K562 (cell line): Measurements from ENCODE around the gene RASEF. TPM values are rescaled to one million over a fixed set of nuclear protein-coding genes. Genes with fewer than 3 reads are reported as not detected.

Experiments
- ATAC-seq: fragments of 200-7000 bp; cut with Tn5 transposase; 3 replicates; pipeline ENCODE4 v1.9.1; 2020; ENCODE audit warnings: moderate library complexity
- BruUV-seq: library from RNA; stranded (reverse); fragments of 400-500 nt; replicated peaks from 2 replicates; lab custom pipeline; 2021; lab: Mats Ljungman, UMichigan
- CTCF ChIA-PET: fragments of 300-600 bp; formaldehyde crosslinking; extraction: SDS; loops from one replicate; lab custom pipeline; 2021; ENCODE audit warnings: low intra/inter-chr PET ratio; lab: Yijun Ruan, JAX
- POLR2A ChIA-PET: fragments of 300-600, 350-650 bp; sonication (Branson Sonifier 250); formaldehyde crosslinking; extraction: SDS; loops from one replicate; lab custom pipeline; 2021; ENCODE audit warnings: antibody characterized with exemption, inconsistent platforms; lab: Yijun Ruan, JAX
- DNase-seq, 4 experiments: peaks; one replicate each; pipeline versions ENCODE4 v3.0.0 to v3.0.0-alpha.2; 2011 to 2018; ENCODE audit warnings: low spot score in 3 of 4, mixed read lengths in 3 of 4; ENCODE audit errors: extremely low read depth in 1 of 4
- FAIRE-seq: peaks from 2 replicates; lab custom pipeline; 2011; peaks lifted over from hg19 to GRCh38; lab: Jason Lieb, UNC
- H2AFZ ChIP-seq: 2 replicates; pipeline ENCODE4 v1.6.0; 2011; ENCODE audit warnings: low read depth, low read length, control low read depth, inconsistent platforms
- H3K27ac ChIP-seq: fragments of 200-600 bp; 3 replicates; pipeline ENCODE4 v1.8.0; 2011; ENCODE audit warnings: low read depth, mild to moderate bottlenecking, control low read depth, inconsistent platforms, low read length, moderate library complexity, mixed read lengths; ENCODE audit errors: extremely low read depth
- H3K27me3 ChIP-seq, 2 experiments: fragments of 300-600 bp in 1 of 2; 2 replicates in 1 of 2; 3 replicates in 1 of 2; pipeline versions ENCODE4 v1.6.0 to v1.8.0; 2011; ENCODE audit warnings: inconsistent platforms in 2 of 2, low read length in 2 of 2, mild to moderate bottlenecking in 1 of 2, mixed read lengths in 1 of 2, moderate library complexity in 1 of 2; ENCODE audit not compliant: control insufficient read depth in 2 of 2, insufficient read depth in 2 of 2
- H3K36me3 ChIP-seq: fragments of 300-600 bp; 3 replicates; pipeline ENCODE4 v1.8.0; 2011; ENCODE audit warnings: mild to moderate bottlenecking, low read length, inconsistent platforms; ENCODE audit not compliant: control insufficient read depth, insufficient read depth
- H3K4me1 ChIP-seq, 2 experiments: fragments of 200-600 bp in 1 of 2; replicated peaks in 1 of 2; 2 replicates in 1 of 2; 3 replicates in 1 of 2; pipeline versions ENCODE4 v1.5.1 to v1.8.0; 2011; ENCODE audit warnings: inconsistent platforms in 2 of 2, low read length in 2 of 2, mild to moderate bottlenecking in 1 of 2, mixed read lengths in 1 of 2, moderate library complexity in 1 of 2; ENCODE audit not compliant: control insufficient read depth in 2 of 2, insufficient read depth in 2 of 2
- H3K4me2 ChIP-seq: 2 replicates; pipeline ENCODE4 v1.6.1; 2011; ENCODE audit warnings: low read length, control low read depth, inconsistent platforms, mixed read lengths; ENCODE audit not compliant: insufficient read depth
- H3K4me3 ChIP-seq: fragments of 200-600 bp; sonication (generic), shearing (Covaris generic); 2 replicates; pipeline ENCODE4 v1.5.1; 2016; ENCODE audit warnings: control low read depth, inconsistent platforms
- H3K79me2 ChIP-seq: fragments of 200-600 bp; 3 replicates; pipeline ENCODE4 v1.8.0; 2011; ENCODE audit warnings: low read length, inconsistent platforms; ENCODE audit not compliant: control insufficient read depth, insufficient read depth
- H3K9ac ChIP-seq, 2 experiments: 2 replicates each; pipeline versions ENCODE4 v1.6.0 to v1.6.1; 2011; ENCODE audit warnings: low read depth in 2 of 2, low read length in 2 of 2, control low read depth in 1 of 2, inconsistent platforms in 1 of 2, mild to moderate bottlenecking in 1 of 2, mixed read lengths in 1 of 2; ENCODE audit not compliant: insufficient read depth in 1 of 2
- H3K9me1 ChIP-seq: one replicate; pipeline ENCODE4 v1.6.0; 2011; ENCODE audit warnings: inconsistent platforms, mild to moderate bottlenecking, low read length, moderate library complexity; ENCODE audit not compliant: control insufficient read depth, insufficient read depth
- H3K9me3 ChIP-seq: replicated peaks from 2 replicates; pipeline ENCODE4 v1.5.1; 2011; ENCODE audit warnings: low read depth, low read length, inconsistent platforms; ENCODE audit not compliant: control insufficient read depth, insufficient read depth
- H4K20me1 ChIP-seq: replicated peaks from 2 replicates; pipeline ENCODE4 v1.6.1; 2011; ENCODE audit warnings: low read length, inconsistent platforms, mixed read lengths; ENCODE audit not compliant: control insufficient read depth, insufficient read depth
- DNMT1 ChIP-seq: fragments of 450-650 bp; IDR thresholded peaks from 2 replicates; pipeline ENCODE4 v1.6.1; 2016; ENCODE audit warnings: antibody characterized with exemption, mild to moderate bottlenecking
- E2F3 ChIP-seq: fragments of 250-450 bp; sonication (Bioruptor Pico); IDR thresholded peaks from 2 replicates; pipeline ENCODE4 v1.4.0; 2020; ENCODE audit warnings: mild to moderate bottlenecking
- ELF4 ChIP-seq: fragments of 450-650 bp; formaldehyde crosslinking; IDR thresholded peaks from 2 replicates; pipeline ENCODE4 v1.4.0; 2022; ENCODE audit warnings: missing genetic modification characterization
- MEF2A ChIP-seq: IDR thresholded peaks from 2 replicates; pipeline ENCODE4 v1.6.1; 2011; ENCODE audit warnings: low read depth, mild to moderate bottlenecking, low read length, moderate library complexity; ENCODE audit not compliant: control insufficient read depth
- MEF2D ChIP-seq: conservative IDR thresholded peaks from 2 replicates; pipeline ENCODE4 v1.6.1; 2016; ENCODE audit warnings: low read depth, missing genetic modification characterization, missing compliant biosample characterization
- SNIP1 ChIP-seq: fragments of 450-650 bp; IDR thresholded peaks from 2 replicates; pipeline ENCODE4 v1.7.1; 2017; ENCODE audit warnings: low read depth, mild to moderate bottlenecking
- XRCC3 ChIP-seq: fragments of 450-650 bp; IDR thresholded peaks from 2 replicates; pipeline ENCODE4 v1.6.1; 2017; ENCODE audit warnings: mild to moderate bottlenecking, moderate library complexity
- ZFP36 ChIP-seq: fragments of 150-350 bp; IDR thresholded peaks from 2 replicates; pipeline ENCODE4 v1.6.1; 2018; ENCODE audit warnings: low read length, low read depth; ENCODE audit not compliant: partially characterized antibody
- ZKSCAN3 ChIP-seq: fragments of 250-450 bp; sonication (Bioruptor Pico); IDR thresholded peaks from 2 replicates; pipeline ENCODE4 v1.4.0; 2020
- ZNF134 ChIP-seq: fragments of 250-450 bp; sonication (Bioruptor Pico); conservative IDR thresholded peaks from 2 replicates; pipeline ENCODE4 v1.4.0; 2020
- ZNF143 ChIP-seq: sonication (generic); formaldehyde crosslinking; IDR thresholded peaks from 2 replicates; pipeline ENCODE4 v1.9.0; 2022; ENCODE audit warnings: mild to moderate bottlenecking, missing genetic modification reagents
- ZNF77 ChIP-seq: fragments of 250-450 bp; sonication (Bioruptor Pico); IDR thresholded peaks from 2 replicates; pipeline ENCODE4 v1.5.0; 2020
- ZNF830 ChIP-seq: fragments of 250-450 bp; sonication (Bioruptor Pico); IDR thresholded peaks from 2 replicates; pipeline ENCODE4 v1.5.0; 2021; ENCODE audit warnings: mild to moderate bottlenecking
- WGBS: fragments of 100-300 bp; shearing (Covaris generic); methylation state at CpG from one replicate; pipeline ENCODE4 v1.1.6; 2016; ENCODE audit warnings: low coverage, mixed read lengths; ENCODE audit not compliant: insufficient coverage; ENCODE audit errors: missing lambda C conversion rate; 5-methylcytosine and 5-hydroxymethylcytosine counted together
- in situ Hi-C: fragments of 300-500 bp; cut with MboI; formaldehyde crosslinking; loops from 4 replicates; pipeline ENCODE4 v1.15.0; 2018; ENCODE audit warnings: inconsistent platforms, mixed read lengths
- intact Hi-C: fragments of 100-400 bp; cut with micrococcal nuclease; formaldehyde crosslinking; loops from 2 replicates; pipeline ENCODE4 v1.14.2; 2022
- polyA plus RNA-seq, 8 experiments: library from polyadenylated mRNA; depleted of rRNA in 4 of 8; stranded (reverse) in 5 of 8; unstranded in 3 of 8; fragments of >200 nt; fragmentation: Nextera tagmentation in 2 of 8; fragmentation: Illumina TruSeq in 1 of 8; extraction: Ambion mirVana in 2 of 8; extraction: Trizol in 1 of 8; gene quantifications; 2 replicates each; pipeline versions ENCODE4 v1.2.1 to v1.2.3, GENCODE V29; 2011 to 2014; ENCODE audit warnings: inconsistent platforms in 1 of 8, missing spikeins in 1 of 8
- total RNA-seq, 7 experiments: library from RNA; depleted of rRNA in 6 of 7; stranded (reverse); fragments of >200 nt in 6 of 7; fragmentation: Illumina TruSeq in 2 of 7; extraction: Trizol in 2 of 7; gene quantifications; 2 replicates each; pipeline versions ENCODE4 v1.2.1 to v1.2.3, GENCODE V29; 2011 to 2021; ENCODE audit warnings: low replicate concordance in 1 of 7

The RASEF gene
- total and polyA plus RNA-seq, 9 of the 15 experiments (the other 6 are each of a cell fraction or from before 2014, with no cell fraction given), result 0.01 to 0.18 (median 0.11) TPM; not detected in 4

DNA sequence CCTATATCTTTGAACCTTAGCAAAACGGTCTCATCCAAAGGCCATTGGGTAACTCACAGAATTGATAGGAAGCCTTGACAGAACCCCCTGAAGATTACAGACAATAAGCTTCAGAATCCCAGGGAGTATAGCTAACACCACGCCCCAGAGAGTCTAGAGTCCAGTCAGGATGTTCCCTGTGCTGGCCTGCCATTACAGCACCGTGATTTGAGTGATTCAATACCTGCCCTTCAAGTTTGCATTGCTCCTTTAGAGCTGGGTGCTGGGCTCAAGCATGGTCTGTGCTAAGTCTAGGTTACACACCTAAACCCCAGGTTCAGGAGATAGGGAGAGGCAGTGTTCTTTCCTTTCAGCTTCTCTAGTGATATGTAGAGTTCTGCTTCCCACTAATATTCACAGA is 90.5 kb downstream of the RASEF start:
- H2AFZ ChIP-seq, result no peak overlapping the region
- no peaks in the 10 kb centered on the region for H3K27me3 ChIP-seq
- no peaks in the 10 kb centered on the region for H3K79me2 ChIP-seq
- no peaks in the 10 kb centered on the region for H3K36me3 ChIP-seq
- intact Hi-C loops, result no loop called here
- BruUV-seq, result no TSS peak
- H3K9me3 ChIP-seq, result no peaks in the 10 kb centered on the region
- DNase-seq (no peak), ATAC-seq (no peak), FAIRE-seq (no peak)
- in situ Hi-C loops, result no loop called here
- TF ChIP-seq ZKSCAN3 (CRISPR knock-in tag) (no peak), MEF2D (tag) (no peak), SNIP1 (no peak), ZNF77 (CRISPR knock-in tag) (no peak), ZNF134 (CRISPR knock-in tag) (no peak), XRCC3 (no peak), ZNF830 (CRISPR knock-in tag) (no peak), E2F3 (CRISPR knock-in tag) (no peak), MEF2A (no peak), ZNF143 (CRISPR knock-in tag) (no peak), ELF4 (CRISPR knock-in tag) (no peak), ZFP36 (no peak), DNMT1 (no peak)
- no peak overlapping the region for H3K4me2 ChIP-seq
- WGBS, result 2% methylated on average over 3 of the region's 3 CpGs
- POLR2A ChIA-PET, result no interaction called here
- no peaks in the 10 kb centered on the region for H3K9me1 ChIP-seq
- H3K4me3 ChIP-seq, result no peak overlapping the region
- no peaks in the 10 kb centered on the region for H3K4me1 ChIP-seq
- H3K9ac ChIP-seq, result no peak overlapping the region
- CTCF ChIA-PET, result no interaction called here
- no peaks in the 10 kb centered on the region for H4K20me1 ChIP-seq
- no peak overlapping the region for H3K27ac ChIP-seq
